ENCODE data around the gene SYNDIG1.

Gene SYNDIG1

DNA sequence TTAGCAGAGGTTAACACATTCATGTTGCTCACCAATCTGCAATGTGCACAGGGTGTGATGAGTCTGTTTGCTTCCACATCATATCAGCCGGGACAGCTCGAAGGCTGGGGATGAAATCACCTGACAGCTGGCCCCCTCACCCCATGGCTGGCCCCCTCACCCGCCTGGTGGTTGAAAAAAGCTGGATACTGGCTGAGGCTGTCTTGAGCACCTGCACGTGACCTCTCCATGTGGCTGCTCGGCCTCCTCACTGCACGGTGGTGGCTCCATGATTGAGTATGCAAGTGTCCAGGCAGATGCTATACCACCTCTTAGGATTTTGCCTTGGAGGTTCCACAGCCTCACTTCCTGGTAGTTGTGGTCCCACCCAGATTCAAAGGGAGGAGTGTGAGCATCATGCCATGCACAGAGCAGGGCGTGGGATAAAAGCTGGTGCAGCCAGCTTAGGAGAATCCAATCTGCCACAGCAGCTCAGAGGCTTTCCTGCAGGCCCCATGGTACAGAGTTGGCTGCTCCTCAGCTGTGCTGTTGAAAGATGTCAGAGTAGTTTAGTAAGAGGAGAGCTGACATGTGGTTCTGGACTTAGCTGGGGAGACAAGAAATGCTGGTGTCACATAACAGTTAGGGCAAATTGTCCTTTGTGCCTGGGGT lies 29.6 kb upstream of the SYNDIG1 start:
- no peak overlapping the region for H3K4me3 ChIP-seq (ENCODE audit: low read depth, low read length)
- no peak for DNase-seq (ENCODE audit: low read depth)
- TF ChIP-seq, protein P1, sequence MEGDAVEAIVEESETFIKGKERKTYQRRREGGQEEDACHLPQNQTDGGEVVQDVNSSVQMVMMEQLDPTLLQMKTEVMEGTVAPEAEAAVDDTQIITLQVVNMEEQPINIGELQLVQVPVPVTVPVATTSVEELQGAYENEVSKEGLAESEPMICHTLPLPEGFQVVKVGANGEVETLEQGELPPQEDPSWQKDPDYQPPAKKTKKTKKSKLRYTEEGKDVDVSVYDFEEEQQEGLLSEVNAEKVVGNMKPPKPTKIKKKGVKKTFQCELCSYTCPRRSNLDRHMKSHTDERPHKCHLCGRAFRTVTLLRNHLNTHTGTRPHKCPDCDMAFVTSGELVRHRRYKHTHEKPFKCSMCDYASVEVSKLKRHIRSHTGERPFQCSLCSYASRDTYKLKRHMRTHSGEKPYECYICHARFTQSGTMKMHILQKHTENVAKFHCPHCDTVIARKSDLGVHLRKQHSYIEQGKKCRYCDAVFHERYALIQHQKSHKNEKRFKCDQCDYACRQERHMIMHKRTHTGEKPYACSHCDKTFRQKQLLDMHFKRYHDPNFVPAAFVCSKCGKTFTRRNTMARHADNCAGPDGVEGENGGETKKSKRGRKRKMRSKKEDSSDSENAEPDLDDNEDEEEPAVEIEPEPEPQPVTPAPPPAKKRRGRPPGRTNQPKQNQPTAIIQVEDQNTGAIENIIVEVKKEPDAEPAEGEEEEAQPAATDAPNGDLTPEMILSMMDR (conservative IDR thresholded peaks at IDR 0.05; ENCODE audit: low read depth, low read length): no peak

DNA sequence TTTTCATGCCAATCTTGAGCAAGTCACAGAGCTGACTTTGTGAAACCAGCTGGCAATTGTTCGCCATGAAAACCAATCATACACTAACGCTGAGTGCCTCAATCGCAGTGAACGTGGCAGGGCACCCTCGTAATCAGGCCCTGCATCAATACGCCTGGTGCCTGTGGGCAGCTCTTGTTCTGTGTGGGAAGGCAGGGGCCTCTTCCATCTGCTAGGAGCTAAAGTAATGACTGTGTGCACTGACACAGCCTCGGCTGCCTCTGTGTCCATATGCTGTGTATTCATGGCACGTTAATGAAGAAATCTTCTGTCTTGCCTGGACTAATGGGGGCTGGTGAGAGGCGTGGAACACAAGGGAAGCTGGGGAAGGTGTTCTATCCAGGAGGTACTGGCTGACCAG lies 27.8 kb upstream of the SYNDIG1 start:
- H3K4me3 ChIP-seq (ENCODE audit: low read depth, low read length): no peak overlapping the region
- TF ChIP-seq, protein P1 (conservative IDR thresholded peaks at IDR 0.05; ENCODE audit: low read depth, low read length): no peak
- no peak for DNase-seq (ENCODE audit: low read depth)

DNA sequence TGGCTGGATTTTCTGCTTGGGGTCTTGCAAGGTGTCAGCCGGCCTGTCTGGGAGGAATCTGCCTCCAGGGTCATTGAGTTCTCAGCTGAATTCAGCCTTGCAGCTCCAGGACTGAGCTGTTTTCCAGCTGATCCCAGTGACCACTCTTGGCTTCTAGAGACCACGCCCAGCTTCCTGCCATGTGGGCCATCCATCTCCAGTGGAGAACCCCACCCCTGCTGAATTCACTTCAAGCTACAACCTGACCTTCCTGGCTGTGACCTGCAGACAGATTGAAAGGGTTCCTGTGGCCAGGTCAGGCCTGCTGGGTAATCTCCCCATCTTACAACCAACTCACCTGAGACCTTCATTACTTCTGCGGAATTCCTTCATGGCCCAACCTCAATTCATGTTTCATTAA lies 26.5 kb upstream of the SYNDIG1 start:
- TF ChIP-seq, protein P1 (conservative IDR thresholded peaks at IDR 0.05; ENCODE audit: low read depth, low read length): no peak
- H3K4me3 ChIP-seq (ENCODE audit: low read depth, low read length): no peak overlapping the region
- DNase-seq (ENCODE audit: low read depth): no peak

DNA sequence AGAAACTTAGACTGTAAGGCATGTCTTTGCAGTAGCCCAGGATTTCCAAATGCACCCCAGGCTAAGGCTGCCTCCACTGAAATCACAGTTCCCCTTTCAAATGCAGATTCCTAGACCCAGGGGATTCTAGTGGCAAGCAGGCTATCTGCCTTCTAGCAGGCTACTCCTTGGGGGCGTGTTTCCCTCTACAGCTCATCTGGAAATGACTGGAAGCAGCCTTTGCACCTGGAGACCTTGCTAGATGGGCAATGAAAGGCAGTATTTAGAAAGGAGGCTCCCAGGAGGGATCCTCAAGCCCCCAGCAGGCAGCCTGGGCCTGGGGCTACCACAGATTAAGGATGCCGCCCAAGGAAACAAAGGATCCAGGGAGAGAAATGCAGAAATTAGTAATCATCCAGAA lies 26.0 kb upstream of the SYNDIG1 start:
- H3K4me3 ChIP-seq (ENCODE audit: low read depth, low read length): no peak overlapping the region
- TF ChIP-seq, protein P1 (conservative IDR thresholded peaks at IDR 0.05; ENCODE audit: low read depth, low read length): no peak
- no peak for DNase-seq (ENCODE audit: low read depth)

DNA sequence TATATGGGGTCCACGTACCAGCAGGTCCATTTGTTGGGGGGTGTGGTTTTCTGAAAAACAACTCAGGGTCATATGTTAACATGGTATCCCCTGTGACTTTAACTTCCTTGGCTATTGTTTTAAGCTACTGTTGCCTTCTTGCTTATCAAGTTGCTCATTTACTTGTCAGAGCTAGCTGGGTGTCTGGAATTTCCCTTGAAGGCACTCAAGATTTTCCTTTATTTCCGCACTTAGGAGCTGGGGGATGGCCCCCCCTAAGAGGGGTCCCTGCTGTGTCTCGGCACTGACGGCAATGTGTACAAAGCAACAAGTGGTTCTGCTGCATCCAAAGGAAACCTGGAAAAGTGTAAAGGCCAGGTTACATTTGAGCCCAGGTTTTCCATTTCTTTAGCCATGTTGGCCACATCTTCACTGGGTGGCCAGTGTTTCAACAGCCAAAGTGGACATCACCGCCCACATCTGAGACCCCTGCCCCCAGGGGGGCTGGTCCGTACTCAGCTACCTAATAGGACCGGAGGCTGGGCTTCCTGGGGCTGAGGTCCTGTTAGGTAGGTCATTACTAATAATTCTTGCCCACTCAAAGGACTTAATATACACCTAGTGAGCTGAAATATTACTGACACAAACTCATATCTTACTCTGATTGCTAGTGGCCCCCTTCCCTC lies 24.8 kb upstream of the SYNDIG1 start:
- TF ChIP-seq, protein P1 (conservative IDR thresholded peaks at IDR 0.05; ENCODE audit: low read depth, low read length): no peak
- no peak overlapping the region for H3K4me3 ChIP-seq (ENCODE audit: low read depth, low read length)
- DNase-seq (ENCODE audit: low read depth): no peak

DNA sequence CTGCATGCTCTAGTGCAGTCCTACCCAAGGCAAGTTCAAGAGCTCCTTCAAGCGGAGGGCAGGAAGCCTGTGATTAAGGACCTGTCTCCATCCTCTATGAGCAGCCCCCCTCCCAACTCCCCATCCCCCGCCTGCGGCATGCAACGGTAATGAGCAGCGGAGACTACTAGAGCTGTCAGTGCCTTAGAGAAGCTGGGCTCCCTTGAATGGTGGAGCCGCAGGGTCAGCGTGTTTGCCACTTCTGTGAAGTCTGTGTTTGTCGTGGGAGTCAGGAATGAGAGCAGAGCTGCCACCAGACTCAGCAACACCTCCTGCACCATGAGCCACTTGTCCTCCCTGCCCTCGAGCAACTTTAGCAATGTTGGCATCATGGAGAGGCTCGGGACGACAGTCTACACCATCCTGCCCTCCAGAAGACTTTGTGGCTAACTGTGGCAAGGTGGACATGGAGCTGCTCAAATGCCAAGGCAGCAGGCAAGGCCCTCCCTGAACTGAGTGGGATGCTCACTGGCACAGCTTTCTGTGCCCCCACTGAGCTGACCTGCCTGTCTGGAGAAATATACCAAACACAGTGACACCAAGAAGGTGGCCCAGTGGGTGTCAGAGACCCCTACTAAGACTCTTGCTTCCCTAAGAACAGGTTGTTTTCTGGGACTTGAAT lies 23.8 kb upstream of the SYNDIG1 start:
- DNase-seq (ENCODE audit: low read depth): no peak
- TF ChIP-seq, protein P1 (conservative IDR thresholded peaks at IDR 0.05; ENCODE audit: low read depth, low read length): no peak
- H3K4me3 ChIP-seq (ENCODE audit: low read depth, low read length): no peak overlapping the region

Measured in choroid plexus epithelial cell (primary cell).